ENCODE results near the gene ACTG2. TPM values are rescaled to one million over a fixed set of nuclear protein-coding genes. Genes with fewer than 3 reads are reported as not detected.

Gene ACTG2
- total RNA-seq, 4 donors from 2014 or later, result 9.4 to 43.5 (median 20.7) TPM

DNA sequence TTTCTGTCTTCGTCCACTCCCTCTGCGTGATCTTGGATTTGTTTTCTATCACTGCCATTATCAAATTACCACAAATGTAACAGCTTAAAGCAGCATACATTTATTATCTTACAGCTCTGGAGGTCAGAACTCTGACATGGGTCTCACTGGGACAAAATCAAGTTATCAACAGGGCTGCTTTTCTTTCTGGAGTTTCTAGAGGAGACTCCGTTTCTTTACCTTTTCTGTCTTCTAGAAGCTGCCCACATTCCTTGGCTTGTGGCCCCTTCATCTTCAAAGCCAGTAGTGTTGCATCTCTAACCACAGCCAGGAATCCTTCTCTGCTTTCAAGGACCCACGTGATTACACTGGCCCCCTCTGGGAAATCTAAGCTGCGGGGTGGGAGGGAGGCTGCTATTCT is 70.0 kb downstream of the ACTG2 start:
- no peaks in the 10 kb centered on the region for H3K9me3 ChIP-seq
- TF ChIP-seq EP300 (IDR thresholded peaks at IDR 0.05) (no peak), POLR2A (IDR thresholded peaks at IDR 0.05) (no peak), POLR2AphosphoS5 (IDR thresholded peaks at IDR 0.05) (no peak)
- TF ChIP-seq, protein P1, sequence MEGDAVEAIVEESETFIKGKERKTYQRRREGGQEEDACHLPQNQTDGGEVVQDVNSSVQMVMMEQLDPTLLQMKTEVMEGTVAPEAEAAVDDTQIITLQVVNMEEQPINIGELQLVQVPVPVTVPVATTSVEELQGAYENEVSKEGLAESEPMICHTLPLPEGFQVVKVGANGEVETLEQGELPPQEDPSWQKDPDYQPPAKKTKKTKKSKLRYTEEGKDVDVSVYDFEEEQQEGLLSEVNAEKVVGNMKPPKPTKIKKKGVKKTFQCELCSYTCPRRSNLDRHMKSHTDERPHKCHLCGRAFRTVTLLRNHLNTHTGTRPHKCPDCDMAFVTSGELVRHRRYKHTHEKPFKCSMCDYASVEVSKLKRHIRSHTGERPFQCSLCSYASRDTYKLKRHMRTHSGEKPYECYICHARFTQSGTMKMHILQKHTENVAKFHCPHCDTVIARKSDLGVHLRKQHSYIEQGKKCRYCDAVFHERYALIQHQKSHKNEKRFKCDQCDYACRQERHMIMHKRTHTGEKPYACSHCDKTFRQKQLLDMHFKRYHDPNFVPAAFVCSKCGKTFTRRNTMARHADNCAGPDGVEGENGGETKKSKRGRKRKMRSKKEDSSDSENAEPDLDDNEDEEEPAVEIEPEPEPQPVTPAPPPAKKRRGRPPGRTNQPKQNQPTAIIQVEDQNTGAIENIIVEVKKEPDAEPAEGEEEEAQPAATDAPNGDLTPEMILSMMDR (IDR thresholded peaks at IDR 0.05), result no peak
- H3K36me3 ChIP-seq, result peaks cover 26% of the 10 kb centered on the region
- WGBS, result 66% methylated on average over 5 of the region's 5 CpGs
- H3K4me1 ChIP-seq, result peaks cover 4% of the 10 kb centered on the region
- no peak for DNase-seq (ENCODE audit: low spot score in 2 of 2)
- H3K27me3 ChIP-seq, result no peaks in the 10 kb centered on the region
- no peak overlapping the region for H3K27ac ChIP-seq
- H3K4me3 ChIP-seq, result no peak overlapping the region

DNA sequence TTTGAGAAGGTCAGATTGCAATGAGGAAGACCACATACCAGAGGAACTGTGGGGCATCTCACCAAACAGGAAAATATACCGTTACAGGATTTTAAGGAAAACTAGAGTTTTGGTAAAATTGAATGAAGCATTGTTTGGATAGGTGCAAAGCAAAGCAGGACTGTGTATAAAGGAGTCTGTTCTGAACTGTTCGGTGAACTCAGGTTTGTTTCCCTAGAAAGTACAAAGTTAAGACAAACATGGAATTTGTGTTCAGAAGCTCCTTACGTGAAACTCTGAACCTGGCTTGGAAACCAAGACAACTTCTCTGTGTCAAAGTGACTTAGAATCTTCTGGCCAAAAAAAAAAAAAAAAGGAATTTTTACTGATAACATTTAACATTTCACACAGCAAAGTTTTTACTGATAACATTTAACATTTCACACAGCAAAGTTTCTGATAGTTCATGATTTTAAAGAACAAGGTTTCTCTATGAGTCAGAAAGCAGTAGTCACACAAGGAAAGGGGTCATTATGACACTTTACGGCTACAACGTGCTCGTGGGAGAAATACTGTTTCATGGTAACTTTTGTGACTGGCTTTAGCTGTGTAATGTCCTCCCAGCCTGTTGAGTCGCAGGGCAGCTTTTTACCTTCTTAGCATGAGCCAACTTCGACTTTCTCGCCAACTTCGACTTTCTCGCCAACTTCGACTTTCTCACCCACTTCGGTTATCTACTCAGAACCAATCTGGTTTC is 70.7 kb downstream of the ACTG2 start:
- Histone ChIP-seq H3K9me3 (no peaks in the 10 kb centered on the region), H3K36me3 (peaks cover 18% of the 10 kb centered on the region), H3K4me3 (no peak overlapping the region), H3K4me1 (peaks cover 4% of the 10 kb centered on the region), H3K27ac (no peak overlapping the region), H3K27me3 (no peaks in the 10 kb centered on the region)
- no peak for DNase-seq (ENCODE audit: low spot score in 2 of 2)
- TF ChIP-seq POLR2A (IDR thresholded peaks at IDR 0.05) (no peak), EP300 (IDR thresholded peaks at IDR 0.05) (no peak), POLR2AphosphoS5 (IDR thresholded peaks at IDR 0.05) (no peak)
- TF ChIP-seq, protein P1 (IDR thresholded peaks at IDR 0.05), result no peak
- WGBS, result 88% methylated on average over 13 of the region's 13 CpGs

DNA sequence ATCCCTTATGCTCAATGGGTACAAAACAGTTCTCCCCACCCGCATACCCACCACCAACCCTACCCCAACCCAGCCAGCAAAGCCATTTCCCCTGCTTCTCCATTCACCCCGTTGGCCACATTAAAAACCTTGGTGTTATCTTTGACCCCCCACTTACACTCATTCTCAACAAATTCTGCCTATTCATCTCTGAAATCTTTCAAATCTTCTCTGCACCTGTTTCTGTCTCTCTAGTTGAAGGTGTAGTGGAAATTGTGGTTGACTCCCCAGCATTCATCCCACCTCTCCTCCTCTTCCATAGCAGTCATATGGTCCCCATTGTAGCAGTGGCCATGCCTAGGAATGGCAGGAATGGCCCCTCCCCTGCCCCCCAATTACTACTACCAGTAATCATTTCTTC is 71.4 kb downstream of the ACTG2 start:
- H3K4me3 ChIP-seq, result no peak overlapping the region
- H3K36me3 ChIP-seq, result peaks cover 11% of the 10 kb centered on the region
- H3K27me3 ChIP-seq, result no peaks in the 10 kb centered on the region
- 93% methylated on average over 2 of the region's 2 CpGs for WGBS
- peaks cover 4% of the 10 kb centered on the region for H3K4me1 ChIP-seq
- no peak overlapping the region for H3K27ac ChIP-seq
- DNase-seq (ENCODE audit: low spot score in 2 of 2), result no peak
- H3K9me3 ChIP-seq, result no peaks in the 10 kb centered on the region
- no peak for TF ChIP-seq POLR2A (IDR thresholded peaks at IDR 0.05)
- no peak for TF ChIP-seq EP300 (IDR thresholded peaks at IDR 0.05)

DNA sequence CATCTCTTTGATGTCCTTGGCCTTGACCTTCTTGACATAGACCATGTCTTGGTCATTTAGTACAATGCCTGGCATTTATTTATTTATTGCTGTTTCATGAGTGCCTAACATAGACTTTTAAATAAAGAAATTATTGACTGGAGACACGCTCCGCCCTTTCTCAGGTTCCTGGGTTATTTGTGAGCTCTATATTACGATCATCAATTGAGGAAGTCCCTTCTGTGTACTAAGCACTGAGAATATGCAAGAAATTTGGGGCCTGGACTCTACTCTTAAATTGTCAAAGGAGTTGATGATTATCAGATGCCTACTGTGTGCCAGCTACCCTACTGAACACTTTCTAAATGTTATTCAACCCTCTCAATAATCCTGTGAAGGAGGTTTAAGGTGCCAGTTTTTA is 72.2 kb downstream of the ACTG2 start:
- H3K27ac ChIP-seq, result no peak overlapping the region
- H3K27me3 ChIP-seq, result no peaks in the 10 kb centered on the region
- H3K4me1 ChIP-seq, result peaks cover 6% of the 10 kb centered on the region
- DNase-seq (ENCODE audit: low spot score in 2 of 2), result no peak
- H3K9me3 ChIP-seq, result no peaks in the 10 kb centered on the region
- TF ChIP-seq POLR2A (IDR thresholded peaks at IDR 0.05), result no peak
- H3K36me3 ChIP-seq, result peaks cover 4% of the 10 kb centered on the region
- no peak overlapping the region for H3K4me3 ChIP-seq
- 88% methylated on average over 3 of the region's 3 CpGs for WGBS

DNA sequence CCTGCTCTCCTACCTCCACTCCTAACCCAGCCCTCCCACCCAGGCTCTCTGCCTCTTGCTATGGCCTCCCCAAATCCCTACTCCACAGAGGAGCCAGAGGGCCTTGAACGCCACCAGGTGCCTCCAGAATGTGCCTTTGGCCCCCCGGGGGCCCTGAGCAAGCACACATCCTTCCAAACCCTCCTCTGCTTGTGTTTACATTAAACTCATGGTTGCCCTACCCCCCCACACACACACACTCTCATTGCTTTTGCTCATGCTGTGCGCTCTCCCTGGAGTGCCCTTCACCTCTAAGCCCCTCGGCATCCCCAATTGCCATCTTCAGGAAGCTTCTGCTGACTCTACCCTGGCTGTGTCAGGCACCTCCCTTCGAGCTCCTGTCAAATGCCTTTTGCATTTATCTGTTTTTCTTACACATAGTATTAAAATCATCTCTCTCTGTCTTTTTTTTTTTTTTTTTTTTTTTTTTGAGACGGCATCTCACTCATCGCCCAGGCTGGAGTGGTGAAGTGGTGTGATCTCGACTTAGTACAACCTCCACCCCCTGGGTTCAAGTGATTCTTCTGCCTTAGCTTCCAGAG is 75.6 kb downstream of the ACTG2 start:
- no peak overlapping the region for H3K27ac ChIP-seq
- TF ChIP-seq POLR2AphosphoS5 (IDR thresholded peaks at IDR 0.05) (no peak), POLR2A (IDR thresholded peaks at IDR 0.05) (no peak)
- no peak overlapping the region for H3K4me3 ChIP-seq
- H3K27me3 ChIP-seq, result no peaks in the 10 kb centered on the region
- no peaks in the 10 kb centered on the region for H3K36me3 ChIP-seq
- WGBS, result 95% methylated on average over 8 of the region's 8 CpGs
- peaks cover 30% of the 10 kb centered on the region for H3K4me1 ChIP-seq
- H3K9me3 ChIP-seq, result no peaks in the 10 kb centered on the region
- DNase-seq (ENCODE audit: low spot score in 2 of 2), result no peak

DNA sequence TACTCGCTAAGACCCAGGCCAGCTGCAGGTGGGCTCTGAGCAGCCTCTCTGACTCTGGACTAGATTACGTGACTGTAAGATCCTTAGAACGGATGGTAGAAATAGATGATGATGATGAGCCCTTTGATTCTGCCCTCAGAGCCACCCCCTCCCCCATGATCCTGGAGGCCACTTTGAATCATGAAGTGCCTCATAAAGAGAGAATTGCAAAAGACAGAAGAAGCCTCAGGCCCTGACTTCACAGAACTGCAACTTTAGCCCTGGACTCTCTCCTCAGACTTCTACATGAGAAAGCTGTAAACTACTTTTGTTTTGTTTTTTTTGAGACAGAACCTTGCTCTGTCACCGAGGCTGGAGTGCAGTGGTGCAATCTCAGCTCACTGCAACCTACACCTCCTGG is 76.5 kb downstream of the ACTG2 start:
- H3K27ac ChIP-seq, result no peak overlapping the region
- WGBS, result 84% methylated on average over 4 of the region's 4 CpGs

More for the DNA sequence above, 76.5 kb downstream of the ACTG2 start:
- H3K4me1 ChIP-seq, result peaks cover 30% of the 10 kb centered on the region
- DNase-seq (ENCODE audit: low spot score in 2 of 2), result no peak
- H3K9me3 ChIP-seq, result no peaks in the 10 kb centered on the region
- no peaks in the 10 kb centered on the region for H3K27me3 ChIP-seq
- no peaks in the 10 kb centered on the region for H3K36me3 ChIP-seq
- TF ChIP-seq POLR2AphosphoS5 (IDR thresholded peaks at IDR 0.05) (no peak), POLR2A (IDR thresholded peaks at IDR 0.05) (no peak), EP300 (IDR thresholded peaks at IDR 0.05) (no peak)
- TF ChIP-seq, protein P1 (IDR thresholded peaks at IDR 0.05), result no peak
- no peak overlapping the region for H3K4me3 ChIP-seq

Other genes starting within 250 kb of the ACTG2 start
- gene TPRKB, start 155.7 kb upstream of the ACTG2 start, total RNA-seq, result 10 to 100 TPM; 19.2 to 32.2 (median 29.0) TPM
- 10 to 100 TPM; 45.6 to 59.1 (median 57.0) TPM for gene DUSP11, start 112.9 kb upstream of the ACTG2 start, total RNA-seq
- not detected for gene C2orf78, start 108.8 kb upstream of the ACTG2 start, total RNA-seq
- 10 to 100 TPM; 29.0 to 45.0 (median 33.5) TPM for gene STAMBP, start 64.0 kb upstream of the ACTG2 start, total RNA-seq
- gene DGUOK, start 33.9 kb downstream of the ACTG2 start, total RNA-seq, result 10 to 100 TPM; 26.2 to 74.9 (median 48.1) TPM
- gene TET3, start 91.9 kb downstream of the ACTG2 start, total RNA-seq, result 10 to 100 TPM; 53.6 to 75.3 (median 58.4) TPM